Measurements from ENCODE around the gene PKNOX1.
"Not testable (repeated sequence)": the region's sequence is repeated elsewhere in the genome, so short reads cannot be mapped to it uniquely, and the experiment has no call there.

Gene PKNOX1

GRCh38 chr21:43075170-43076022, 101.0 kb downstream of the PKNOX1 start, which contains the start of gene CBS:
CBS (minus strand) TSS chr21:43075835; CDS start chr21:43072193, 3,642 bp downstream.
- DNase-seq; in situ Hi-C loops (cut with MboI; ENCODE audit: low pct_unique_long_range_greater_than_20kb, low sequenced_read_pairs): not testable (repeated sequence)

DNA sequence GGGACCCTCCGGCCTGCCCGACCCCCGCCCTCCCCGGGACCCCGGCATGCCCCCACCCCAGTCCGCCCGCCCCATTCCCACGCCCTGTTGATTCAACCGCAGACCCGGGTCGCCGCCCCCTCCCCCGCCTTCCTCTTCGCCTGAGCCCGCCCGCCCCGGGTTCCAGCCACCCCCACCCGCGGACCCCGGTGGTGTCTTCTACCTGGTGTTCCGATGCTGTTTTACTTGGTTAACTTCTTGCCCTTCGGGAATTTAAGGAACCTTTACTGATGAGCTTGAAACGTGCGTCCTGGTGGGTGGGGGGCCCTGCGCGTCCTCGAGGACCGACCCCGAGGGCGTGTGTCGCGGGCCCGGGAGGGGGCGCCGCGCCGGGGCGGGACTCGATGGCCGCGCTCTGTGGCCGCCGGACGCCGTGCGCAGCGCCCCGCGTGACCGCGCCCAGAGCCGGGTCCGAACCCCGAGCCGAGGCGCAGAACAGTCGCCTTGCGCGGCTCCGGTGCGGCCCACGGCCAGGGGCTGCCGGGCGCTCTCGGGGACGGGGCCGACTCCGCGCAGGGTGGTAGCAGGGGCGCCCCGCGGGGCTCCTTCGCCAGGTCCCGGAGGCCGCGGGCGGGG, 101.8 kb downstream of the PKNOX1 start:
- DNase-seq; in situ Hi-C loops (cut with MboI; ENCODE audit: low pct_unique_long_range_greater_than_20kb, low sequenced_read_pairs): not testable (repeated sequence)

GRCh38 chr21:43076643-43077042, 102.3 kb downstream of the PKNOX1 start:
- DNase-seq; in situ Hi-C loops (cut with MboI; ENCODE audit: low pct_unique_long_range_greater_than_20kb, low sequenced_read_pairs): not testable (repeated sequence)

DNA sequence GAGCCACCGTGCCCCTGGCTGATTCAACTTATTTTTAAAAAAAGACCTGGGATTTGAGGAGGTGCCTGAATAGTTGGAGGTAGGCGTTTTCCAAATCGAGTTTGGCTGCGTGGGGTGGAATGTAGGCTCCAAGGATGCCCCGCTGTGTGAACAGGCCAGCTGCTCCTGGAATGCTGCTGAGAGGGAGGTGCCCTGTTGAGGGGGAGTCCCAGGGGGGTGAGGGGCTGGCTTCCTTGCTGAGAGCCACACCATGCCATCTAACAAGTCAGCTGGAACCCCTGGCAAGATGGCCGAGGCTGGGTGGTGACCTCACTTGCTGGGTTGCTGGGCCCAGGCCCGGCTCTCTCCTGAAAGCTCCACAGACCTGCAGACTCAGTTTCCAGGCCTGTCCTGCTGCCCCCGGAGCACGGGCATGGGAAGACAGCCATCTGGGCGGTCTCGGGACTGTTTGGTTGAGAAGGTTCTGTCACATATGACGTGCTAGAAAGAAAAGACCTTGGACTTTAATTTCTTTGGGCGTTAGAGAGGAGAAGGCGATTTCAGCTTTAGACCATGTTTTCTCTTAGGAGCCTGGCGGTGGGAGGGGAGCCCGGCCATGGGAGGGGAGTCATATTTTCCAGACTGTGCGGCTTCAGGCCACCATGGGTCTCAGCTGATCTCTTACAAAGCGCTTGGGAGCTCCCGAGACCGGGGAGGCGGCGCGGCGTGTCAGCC, 108.4 kb downstream of the PKNOX1 start:
- in situ Hi-C loops (cut with MboI; ENCODE audit: low pct_unique_long_range_greater_than_20kb, low sequenced_read_pairs); DNase-seq: not testable (repeated sequence)
